Activated CD4-positive, CD25-positive, alpha-beta regulatory T cell (primary cell): Measurements from ENCODE around the gene GRIP1.

Source experiments
- DNase-seq, 4 experiments: peaks; one replicate each; lab custom pipeline; 2025; lab: John Stamatoyannopoulos, UW

The GRIP1 gene

GRCh38 chr12:66600903-66601302, 78.0 kb downstream of the GRIP1 start:
- DNase-seq: no peak

- no peak for DNase-seq
These were observed 79.1 kb downstream of the GRIP1 start for GRCh38 chr12:66599816-66600215.

- no peak for DNase-seq
These were observed 80.3 kb downstream of the GRIP1 start for GRCh38 chr12:66598608-66599007.

GRCh38 chr12:66598079-66598478, 80.8 kb downstream of the GRIP1 start:
- DNase-seq: no peak

- no peak for DNase-seq
These were observed 82.7 kb downstream of the GRIP1 start for GRCh38 chr12:66596199-66596598.

GRCh38 chr12:66594688-66595087, 84.2 kb downstream of the GRIP1 start:
- no peak for DNase-seq

GRCh38 chr12:66590275-66590985, 88.4 kb downstream of the GRIP1 start:
- no peak for DNase-seq

- no peak for DNase-seq
These were observed 89.8 kb downstream of the GRIP1 start for GRCh38 chr12:66589095-66589494.

GRCh38 chr12:66587912-66588311, 91.0 kb downstream of the GRIP1 start:
- DNase-seq: no peak

- no peak for DNase-seq
These were observed 94.2 kb downstream of the GRIP1 start for GRCh38 chr12:66584673-66585072.

GRCh38 chr12:66573605-66574004, 105.3 kb downstream of the GRIP1 start:
- DNase-seq: no peak

GRCh38 chr12:66572845-66573244, 106.0 kb downstream of the GRIP1 start:
- DNase-seq: no peak

- no peak for DNase-seq
These were observed 107.4 kb downstream of the GRIP1 start for GRCh38 chr12:66571361-66571915.

GRCh38 chr12:66563220-66563619, 115.7 kb downstream of the GRIP1 start:
- DNase-seq: no peak

GRCh38 chr12:66555113-66555512, 123.8 kb downstream of the GRIP1 start:
- DNase-seq: no peak

- DNase-seq: no peak
These were observed 126.2 kb downstream of the GRIP1 start for GRCh38 chr12:66552716-66553115.

- no peak for DNase-seq
These were observed 128.2 kb downstream of the GRIP1 start for GRCh38 chr12:66550626-66551025.

GRCh38 chr12:66549050-66549389, 129.9 kb downstream of the GRIP1 start:
- no peak for DNase-seq

- no peak for DNase-seq
These were observed 130.4 kb downstream of the GRIP1 start for GRCh38 chr12:66548338-66549049.

- no peak for DNase-seq
These were observed 137.4 kb downstream of the GRIP1 start for GRCh38 chr12:66541426-66541825.

- DNase-seq: no peak
These were observed 139.4 kb downstream of the GRIP1 start for GRCh38 chr12:66539431-66539830.

GRCh38 chr12:66538970-66539369, 139.9 kb downstream of the GRIP1 start:
- no peak for DNase-seq

- DNase-seq: no peak
These were observed 141.0 kb downstream of the GRIP1 start for GRCh38 chr12:66537876-66538275.

GRCh38 chr12:66533767-66534166, 145.1 kb downstream of the GRIP1 start:
- no peak for DNase-seq
